Middle frontal gyrus (tissue), 1 donor: Measurements from ENCODE around the gene AKR1E2.

ENCODE experiments used
- DNase-seq: peaks from one replicate; pipeline ENCODE4 v3.0.0-alpha.2; 2015; ENCODE audit warnings: low spot score; ENCODE audit errors: extremely low spot score

Gene AKR1E2

DNA sequence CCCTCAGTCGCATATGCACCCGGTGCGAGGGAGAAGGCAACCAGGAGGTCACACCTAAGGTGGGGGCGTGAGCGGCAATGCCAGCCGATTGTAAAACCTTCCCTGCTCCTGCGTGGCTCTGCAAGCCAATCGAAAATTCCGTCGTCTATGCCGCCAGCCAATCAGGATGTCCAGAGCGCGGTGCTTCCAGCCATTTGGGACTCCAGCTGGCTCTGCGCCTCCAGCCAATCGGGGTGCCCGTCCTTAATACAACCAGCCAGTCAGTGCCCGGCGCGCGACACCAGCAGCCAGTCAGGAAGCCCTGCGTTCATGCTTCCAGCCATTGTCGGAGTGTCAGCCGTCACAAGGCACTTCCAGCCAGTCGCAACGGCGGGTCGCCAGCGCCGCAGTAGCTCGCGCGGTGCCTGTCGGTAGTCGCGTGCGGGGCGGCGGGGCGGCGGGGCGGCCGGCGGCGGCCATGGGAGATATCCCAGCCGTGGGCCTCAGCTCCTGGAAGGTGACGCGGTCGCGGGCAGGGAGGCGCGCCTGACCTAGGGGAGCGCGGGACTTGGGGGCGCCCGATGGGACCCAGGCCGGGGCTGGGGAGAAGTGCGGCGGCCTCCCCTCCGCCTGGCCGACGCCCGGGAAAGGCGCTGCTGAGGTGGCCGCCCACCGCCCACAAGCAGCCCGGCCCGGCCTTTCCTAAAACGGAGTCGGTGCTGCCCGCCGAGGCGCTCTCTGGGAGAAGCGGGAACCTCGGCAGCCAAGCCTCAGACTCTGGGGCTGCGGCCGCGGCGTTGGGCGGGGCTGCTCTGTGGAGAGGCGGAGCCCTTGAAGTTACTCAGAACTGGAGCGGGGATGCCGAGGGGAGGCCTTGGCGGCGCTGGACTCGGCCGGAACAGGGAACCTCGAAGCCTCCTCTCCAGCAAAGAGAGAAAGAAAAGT lies at the start of gene AKR1E2:
TSS of gene AKR1E2 (plus strand) at position 340 of the 924 bp plus-strand sequence. CDS start at position 458, 118 bp downstream.
- peak; percentile 58 for DNase-seq

DNA sequence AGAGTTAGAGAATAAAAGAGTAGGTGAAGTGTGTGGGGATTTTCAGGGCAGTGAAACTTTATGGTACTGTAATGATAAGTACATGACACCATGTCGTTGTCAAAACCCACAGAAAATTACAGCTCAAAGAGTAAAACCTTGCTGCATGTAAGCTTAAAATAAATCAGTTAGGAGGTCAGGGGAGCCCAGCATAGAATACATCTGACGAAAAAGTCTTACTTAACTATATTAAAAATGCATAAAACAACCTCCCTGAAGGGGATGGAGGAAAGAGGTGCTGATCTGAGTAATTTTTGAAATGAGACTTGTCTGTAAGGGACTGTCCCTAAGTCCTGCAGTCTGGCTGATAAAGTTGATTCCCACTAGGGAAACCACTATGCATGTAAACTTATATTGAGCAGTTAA lies 49.8 kb upstream of the AKR1E2 start:
- no peak for DNase-seq

- no peak for DNase-seq
Measured at GRCh38 chr10:4778761-4779160, 47.2 kb upstream of the AKR1E2 start.

- DNase-seq, result no peak
Measured at GRCh38 chr10:4780091-4780490, 45.9 kb upstream of the AKR1E2 start.

- DNase-seq, result no peak
Measured at GRCh38 chr10:4780782-4781181, 45.2 kb upstream of the AKR1E2 start.

GRCh38 chr10:4781955-4782354 lies 44.1 kb upstream of the AKR1E2 start:
- no peak for DNase-seq

DNA sequence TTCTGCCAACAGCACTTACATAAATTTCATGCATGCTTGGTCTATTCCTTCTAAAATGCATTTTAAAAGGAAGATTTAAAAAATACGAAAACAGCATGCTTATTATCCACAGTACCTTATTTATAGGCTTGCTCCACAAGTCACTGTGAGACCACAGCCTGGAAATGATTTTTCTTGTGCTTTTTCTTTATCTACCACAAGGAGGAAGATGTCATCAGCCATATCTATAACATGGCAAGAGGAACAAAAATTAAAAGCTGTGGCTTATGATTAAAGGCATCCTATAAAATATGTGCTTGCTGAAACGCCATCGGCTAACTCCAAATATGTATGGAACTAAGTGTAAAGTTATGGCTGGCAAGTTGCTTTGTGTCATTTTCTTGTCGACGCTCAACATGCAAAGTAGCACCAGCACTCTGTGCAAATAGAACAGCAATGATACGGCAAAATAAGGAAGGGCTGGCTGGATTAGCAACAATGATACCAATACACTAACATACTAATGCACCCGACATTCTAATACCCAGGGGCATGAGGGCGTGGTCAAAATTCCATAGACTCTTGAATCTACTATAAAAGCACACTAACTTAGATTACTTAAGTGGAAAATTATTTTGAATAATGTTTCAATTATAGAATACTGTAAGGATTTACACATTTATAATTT lies 41.2 kb upstream of the AKR1E2 start:
- no peak for DNase-seq

GRCh38 chr10:4786043-4786839 lies 39.8 kb upstream of the AKR1E2 start:
- DNase-seq, result no peak

GRCh38 chr10:4790045-4790444 lies 36.0 kb upstream of the AKR1E2 start:
- no peak for DNase-seq

GRCh38 chr10:4790922-4791321 lies 35.1 kb upstream of the AKR1E2 start:
- no peak for DNase-seq

GRCh38 chr10:4792381-4792780 lies 33.6 kb upstream of the AKR1E2 start:
- DNase-seq, result no peak

DNA sequence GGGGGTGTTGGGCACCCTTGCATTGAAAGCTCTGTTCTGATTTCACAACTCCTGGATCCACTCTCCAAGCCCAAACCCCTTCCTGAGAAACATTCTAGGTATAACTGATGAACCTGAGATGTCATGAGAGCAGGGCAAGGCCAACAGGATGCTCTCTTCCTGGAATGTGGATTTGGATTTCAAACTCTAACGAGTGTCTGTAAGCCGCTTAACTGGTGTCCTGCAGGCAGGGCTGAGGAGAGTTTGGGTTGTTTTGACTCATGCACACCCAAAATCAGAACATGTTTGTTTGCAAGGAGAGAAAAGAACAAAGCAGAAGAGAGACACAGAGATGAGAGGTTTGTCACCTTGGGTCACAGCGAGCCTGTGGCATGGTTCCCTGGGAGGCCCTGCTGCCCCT lies 24.6 kb upstream of the AKR1E2 start:
- DNase-seq, result no peak

- no peak for DNase-seq
Measured at GRCh38 chr10:4802711-4803487, 23.1 kb upstream of the AKR1E2 start.

DNA sequence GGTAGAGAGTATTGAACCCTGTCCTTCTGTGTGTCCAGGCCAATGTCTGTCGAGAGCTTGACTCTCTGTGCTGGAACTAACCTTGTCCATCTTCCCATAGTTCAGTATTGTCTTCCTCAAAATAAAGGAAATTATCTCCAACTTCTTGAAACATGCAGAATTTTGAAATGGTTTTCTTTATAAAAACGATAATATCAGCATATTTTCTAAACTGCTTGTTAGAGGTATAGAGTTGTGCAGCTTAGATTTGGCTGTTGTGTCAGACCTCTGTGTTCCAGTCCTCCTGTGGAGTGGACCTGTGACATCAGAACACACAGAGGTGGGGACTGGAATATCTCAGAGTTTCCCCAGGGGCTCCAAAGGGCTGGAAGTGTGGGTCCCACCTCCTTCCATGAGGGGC lies 22.2 kb upstream of the AKR1E2 start:
- no peak for DNase-seq

DNA sequence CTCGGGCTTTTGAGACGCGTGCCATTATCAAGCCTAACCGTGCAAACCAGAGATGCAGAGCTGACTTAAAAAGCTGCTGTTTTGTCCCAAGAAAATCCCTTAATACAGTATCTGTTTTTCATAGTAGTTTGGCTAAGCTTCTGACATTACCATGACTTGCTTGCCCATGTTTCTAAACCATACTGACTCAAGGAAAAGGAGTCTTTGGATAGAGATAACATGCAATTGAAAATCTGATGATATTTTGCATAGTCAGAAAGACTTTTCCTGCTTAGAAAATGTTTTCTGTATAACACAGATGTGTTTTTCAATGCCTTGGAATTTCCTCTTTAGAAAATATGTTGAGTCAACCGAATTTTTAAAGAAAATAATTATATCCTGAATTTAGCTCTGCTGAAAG lies 21.5 kb upstream of the AKR1E2 start:
- DNase-seq, result no peak

DNA sequence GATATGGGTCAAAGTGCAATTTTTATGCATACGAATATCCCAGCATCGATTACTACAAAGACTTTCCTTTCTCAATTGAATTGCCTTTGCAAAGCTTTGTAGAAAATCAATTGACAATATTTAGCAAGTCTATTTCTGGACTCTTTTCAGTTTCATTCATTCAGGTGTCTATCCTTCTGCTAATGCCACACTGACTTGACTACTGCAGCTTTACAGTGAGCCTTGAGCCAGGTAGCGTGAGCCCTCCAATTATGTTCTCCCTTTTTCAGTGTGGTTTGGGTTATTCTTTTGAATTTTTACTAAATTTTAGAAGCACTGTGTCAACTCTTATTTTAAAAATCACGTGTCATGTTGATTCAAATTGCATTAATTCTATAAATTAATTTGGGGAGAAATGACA lies 19.5 kb upstream of the AKR1E2 start:
- DNase-seq, result no peak

- no peak for DNase-seq
Measured at GRCh38 chr10:4807761-4808507, 18.1 kb upstream of the AKR1E2 start.

GRCh38 chr10:4809156-4809555 lies 16.9 kb upstream of the AKR1E2 start:
- DNase-seq, result no peak

DNA sequence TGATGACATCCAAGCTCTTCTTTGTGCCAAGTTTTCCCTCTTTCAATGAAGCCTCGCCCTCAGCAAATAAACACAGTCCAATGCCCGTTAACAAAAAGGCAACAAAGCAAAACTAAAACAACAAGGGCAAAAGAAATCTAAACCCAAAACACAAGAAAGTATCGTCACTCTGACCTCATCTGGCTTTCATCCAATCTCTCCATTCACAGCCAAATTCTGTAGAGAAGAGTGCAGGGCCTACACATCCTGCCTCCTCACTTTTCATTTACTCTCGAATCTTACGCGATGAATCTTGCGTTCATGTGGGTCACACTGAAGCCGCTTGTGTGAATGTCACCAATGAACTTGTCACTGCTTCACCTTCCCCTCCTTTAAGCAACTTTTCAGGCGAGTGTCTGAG lies 15.9 kb upstream of the AKR1E2 start:
- DNase-seq, result no peak

GRCh38 chr10:4812046-4812445 lies 14.0 kb upstream of the AKR1E2 start:
- DNase-seq, result no peak
